Lung microvascular endothelial cell (primary cell): ENCODE data around the gene SYCN. TPM values are rescaled to one million over a fixed set of nuclear protein-coding genes. Genes with fewer than 3 reads are reported as not detected.
"Not testable (repeated sequence)": the region's sequence is repeated elsewhere in the genome, so short reads cannot be mapped to it uniquely, and the experiment has no call there.

Experiments used
- DNase-seq, 2 donors: peaks; one replicate each; pipeline versions ENCODE4 v3.0.0 to v3.0.0-alpha.2; 2010; ENCODE audit warnings: low read depth in 2 of 2
- total RNA-seq: library from RNA; depleted of rRNA; stranded (reverse); fragments of >200 nt; gene quantifications from 2 replicates; pipeline ENCODE4 v1.2.1, GENCODE V29; 2014

The SYCN gene
- total RNA-seq, 1 donor from 2014 or later = not detected

- DNase-seq = no peak
These were observed 20.8 kb upstream of the SYCN start for GRCh38 chr19:39224910-39225309.

- peak; percentile 47 to 57 for DNase-seq
These were observed 19.7 kb upstream of the SYCN start for GRCh38 chr19:39223703-39224279.

GRCh38 chr19:39219108-39219507 is 15.0 kb upstream of the SYCN start:
- not testable (repeated sequence) for DNase-seq

GRCh38 chr19:39218230-39219007 is 14.4 kb upstream of the SYCN start:
- DNase-seq = no peak

- DNase-seq = no peak
These were observed 13.0 kb upstream of the SYCN start for GRCh38 chr19:39217094-39217493.

GRCh38 chr19:39215323-39215722 is 11.3 kb upstream of the SYCN start:
- not testable (repeated sequence) for DNase-seq

- peak in 1 of 2 donors; percentile 36 for DNase-seq
These were observed 8.3 kb upstream of the SYCN start for GRCh38 chr19:39212375-39212742.

GRCh38 chr19:39211731-39212374 is 7.8 kb upstream of the SYCN start:
- no peak for DNase-seq

- no peak for DNase-seq
These were observed 5.1 kb upstream of the SYCN start for GRCh38 chr19:39209196-39209595.

- DNase-seq = no peak
These were observed 4.2 kb upstream of the SYCN start for GRCh38 chr19:39208175-39208795.

GRCh38 chr19:39207293-39207836 is 3.3 kb upstream of the SYCN start:
- no peak for DNase-seq

GRCh38 chr19:39206122-39206521 is 2.1 kb upstream of the SYCN start:
- no peak for DNase-seq

- no peak for DNase-seq
These were observed 1.3 kb upstream of the SYCN start for GRCh38 chr19:39205449-39205764.

- DNase-seq = no peak
These were observed 1.1 kb downstream of the SYCN start for GRCh38 chr19:39202998-39203355.

- DNase-seq = no peak
These were observed 3.3 kb downstream of the SYCN start for GRCh38 chr19:39200803-39201115.

GRCh38 chr19:39200066-39200802 is 3.8 kb downstream of the SYCN start:
- no peak for DNase-seq

GRCh38 chr19:39199025-39199424 is 5.0 kb downstream of the SYCN start:
- DNase-seq = peak; percentile 31 to 37

GRCh38 chr19:39197808-39198207 is 6.3 kb downstream of the SYCN start:
- no peak for DNase-seq

GRCh38 chr19:39196860-39197562 is 7.1 kb downstream of the SYCN start, which contains the start of gene NCCRP1:
Gene NCCRP1 (plus strand): TSS chr19:39196964. CDS start chr19:39196983, 19 bp downstream.
- DNase-seq = no peak

- DNase-seq = no peak
These were observed 7.7 kb downstream of the SYCN start for GRCh38 chr19:39196320-39196719.

GRCh38 chr19:39195755-39196154 is 8.3 kb downstream of the SYCN start:
- no peak for DNase-seq
